ENCODE measurements around the gene PSMA5.

- TF ChIP-seq CTCF (IDR thresholded peaks at IDR 0.05) (no peak), POLR2AphosphoS5 (IDR thresholded peaks at IDR 0.05; ENCODE audit: insufficient read depth in 1 of 2, low read depth in 1 of 2) (no peak)
Observed at GRCh38 chr1:109389638-109390341, 36.5 kb downstream of the PSMA5 start.

Data from vagina (tissue), 2 donors.